ENCODE data around the gene MYO16.

MYO16 gene

DNA sequence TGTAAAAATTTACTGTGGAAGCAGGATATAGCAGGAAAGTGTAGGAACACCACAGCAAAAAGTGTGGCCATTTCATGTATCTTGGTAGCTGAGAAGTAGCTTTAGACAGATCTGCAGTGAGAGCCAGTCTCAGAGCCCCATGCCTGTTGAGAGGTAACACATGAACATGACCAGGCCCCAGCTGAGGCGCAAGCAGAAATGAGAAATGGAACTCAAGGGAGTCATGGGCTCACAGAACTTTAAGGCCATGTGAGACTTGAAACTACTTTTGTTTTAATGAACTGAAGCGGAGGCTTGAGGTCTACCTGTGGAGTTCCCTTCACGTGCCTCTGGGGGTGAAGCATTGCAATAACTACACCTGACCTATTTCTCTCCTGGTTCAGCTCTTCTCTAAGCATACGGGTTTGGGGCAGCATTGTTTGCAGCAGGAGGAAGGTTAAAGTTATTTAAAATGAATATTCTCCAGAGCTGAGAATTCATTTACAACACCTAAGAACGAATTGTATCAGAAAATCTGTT, 3.3 kb downstream of the MYO16 start:
- ATAC-seq (ENCODE audit: low read depth) = no peak
- H3K4me1 ChIP-seq (ENCODE audit: insufficient read depth, poor library complexity, severe bottlenecking) = no peaks in the 10 kb centered on the region
- DNase-seq (ENCODE audit: low spot score) = no peak
- no peaks in the 10 kb centered on the region for H3K36me3 ChIP-seq (ENCODE audit: low read depth)
- no peaks in the 10 kb centered on the region for H3K9me3 ChIP-seq (ENCODE audit: severe bottlenecking)
- peaks cover 27% of the 10 kb centered on the region for H3K27me3 ChIP-seq (ENCODE audit: insufficient read depth, poor library complexity, severe bottlenecking)
- H3K27ac ChIP-seq (ENCODE audit: poor library complexity, severe bottlenecking) = no peak overlapping the region
- no peak overlapping the region for H3K4me3 ChIP-seq (ENCODE audit: severe bottlenecking)
- TF ChIP-seq, protein P1, sequence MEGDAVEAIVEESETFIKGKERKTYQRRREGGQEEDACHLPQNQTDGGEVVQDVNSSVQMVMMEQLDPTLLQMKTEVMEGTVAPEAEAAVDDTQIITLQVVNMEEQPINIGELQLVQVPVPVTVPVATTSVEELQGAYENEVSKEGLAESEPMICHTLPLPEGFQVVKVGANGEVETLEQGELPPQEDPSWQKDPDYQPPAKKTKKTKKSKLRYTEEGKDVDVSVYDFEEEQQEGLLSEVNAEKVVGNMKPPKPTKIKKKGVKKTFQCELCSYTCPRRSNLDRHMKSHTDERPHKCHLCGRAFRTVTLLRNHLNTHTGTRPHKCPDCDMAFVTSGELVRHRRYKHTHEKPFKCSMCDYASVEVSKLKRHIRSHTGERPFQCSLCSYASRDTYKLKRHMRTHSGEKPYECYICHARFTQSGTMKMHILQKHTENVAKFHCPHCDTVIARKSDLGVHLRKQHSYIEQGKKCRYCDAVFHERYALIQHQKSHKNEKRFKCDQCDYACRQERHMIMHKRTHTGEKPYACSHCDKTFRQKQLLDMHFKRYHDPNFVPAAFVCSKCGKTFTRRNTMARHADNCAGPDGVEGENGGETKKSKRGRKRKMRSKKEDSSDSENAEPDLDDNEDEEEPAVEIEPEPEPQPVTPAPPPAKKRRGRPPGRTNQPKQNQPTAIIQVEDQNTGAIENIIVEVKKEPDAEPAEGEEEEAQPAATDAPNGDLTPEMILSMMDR (IDR thresholded peaks at IDR 0.05; ENCODE audit: poor library complexity, severe bottlenecking) = no peak

DNA sequence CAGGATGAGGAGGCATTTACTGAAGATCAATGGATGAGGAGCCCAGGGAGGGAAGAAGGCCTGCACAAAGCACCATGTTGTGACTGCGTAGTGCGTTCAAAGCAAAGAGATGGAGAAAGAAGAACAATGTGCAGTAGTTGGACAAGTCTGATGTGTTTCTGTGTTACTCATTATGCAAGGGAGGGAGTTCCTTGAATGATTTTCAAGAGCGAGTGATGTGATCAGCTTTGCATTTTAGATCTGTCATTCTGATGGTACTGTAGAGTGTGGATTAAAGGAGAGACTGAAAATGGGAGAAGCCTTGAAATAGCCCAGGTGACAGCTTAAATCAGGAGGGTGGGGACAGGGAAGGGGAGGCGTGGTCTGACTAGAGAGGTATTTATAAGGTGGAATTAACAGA, 9.5 kb downstream of the MYO16 start:
- Histone ChIP-seq H3K4me1 (ENCODE audit: insufficient read depth, poor library complexity, severe bottlenecking) (no peaks in the 10 kb centered on the region), H3K9me3 (ENCODE audit: severe bottlenecking) (no peaks in the 10 kb centered on the region), H3K27ac (ENCODE audit: poor library complexity, severe bottlenecking) (no peak overlapping the region), H3K36me3 (ENCODE audit: low read depth) (no peaks in the 10 kb centered on the region), H3K4me3 (ENCODE audit: severe bottlenecking) (no peak overlapping the region), H3K27me3 (ENCODE audit: insufficient read depth, poor library complexity, severe bottlenecking) (no peaks in the 10 kb centered on the region)
- no peak for DNase-seq (ENCODE audit: low spot score)
- TF ChIP-seq, protein P1 (IDR thresholded peaks at IDR 0.05; ENCODE audit: poor library complexity, severe bottlenecking) = no peak
- no peak for ATAC-seq (ENCODE audit: low read depth)

DNA sequence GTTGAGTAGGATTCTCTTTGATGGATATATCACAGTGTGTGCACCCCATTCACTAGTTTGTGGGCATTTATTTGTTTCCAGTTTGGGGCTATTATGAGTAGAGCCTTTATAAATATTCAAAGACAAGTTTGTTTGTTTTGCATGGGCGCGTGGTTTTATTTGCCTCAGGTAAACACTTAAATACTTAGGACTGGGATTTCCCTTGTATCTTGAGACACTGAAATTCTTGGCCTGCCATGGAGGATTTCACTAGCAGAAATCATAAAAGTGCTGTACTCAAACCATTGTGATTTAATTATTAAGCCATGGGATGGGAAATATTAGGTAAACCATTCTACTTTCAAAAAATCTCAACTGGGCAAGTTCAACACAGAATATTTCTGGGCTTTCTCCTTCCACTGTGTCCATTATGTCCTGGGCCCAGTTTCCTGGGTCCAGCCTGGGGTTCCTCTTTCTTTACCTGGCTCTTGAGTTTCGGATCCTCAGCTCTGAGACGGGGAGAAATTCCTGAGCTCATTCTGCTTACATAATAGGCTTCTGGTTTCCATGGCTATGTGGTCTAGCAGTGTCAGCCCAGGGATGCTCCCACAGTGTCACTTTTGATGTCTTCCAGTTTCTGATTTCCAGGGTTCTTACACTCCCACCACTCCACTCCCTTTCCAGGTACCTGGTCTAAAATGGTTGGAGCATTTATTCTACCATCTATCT, 14.4 kb downstream of the MYO16 start:
- no peak for ATAC-seq (ENCODE audit: low read depth)

DNA sequence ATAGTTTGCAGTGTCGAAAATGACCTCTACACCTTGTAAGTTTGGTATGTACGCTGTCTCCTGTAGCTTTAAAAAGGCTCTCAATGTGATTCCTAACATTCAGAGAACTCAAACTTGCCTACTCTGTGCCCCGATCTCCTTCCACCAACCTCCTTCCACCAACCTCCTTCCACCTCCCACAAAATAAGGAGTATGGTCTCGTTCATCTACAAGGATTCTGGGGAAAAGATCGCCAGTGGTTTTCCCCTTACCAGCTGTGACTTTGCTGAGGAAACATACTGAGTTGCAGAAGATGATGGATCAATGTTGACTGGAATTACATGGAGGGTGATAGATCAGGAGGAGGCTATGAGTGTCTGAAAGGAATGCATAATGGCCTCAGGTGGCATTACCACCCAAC, 16.0 kb downstream of the MYO16 start:
- no peak overlapping the region for H3K27ac ChIP-seq (ENCODE audit: poor library complexity, severe bottlenecking)
- no peak for DNase-seq (ENCODE audit: low spot score)
- H3K9me3 ChIP-seq (ENCODE audit: severe bottlenecking) = no peaks in the 10 kb centered on the region
- H3K36me3 ChIP-seq (ENCODE audit: low read depth) = no peaks in the 10 kb centered on the region
- TF ChIP-seq, protein P1 (IDR thresholded peaks at IDR 0.05; ENCODE audit: poor library complexity, severe bottlenecking) = no peak
- no peaks in the 10 kb centered on the region for H3K4me1 ChIP-seq (ENCODE audit: insufficient read depth, poor library complexity, severe bottlenecking)
- H3K4me3 ChIP-seq (ENCODE audit: severe bottlenecking) = no peak overlapping the region
- H3K27me3 ChIP-seq (ENCODE audit: insufficient read depth, poor library complexity, severe bottlenecking) = no peaks in the 10 kb centered on the region
- ATAC-seq (ENCODE audit: low read depth) = no peak

More for the DNA sequence above, 14.4 kb downstream of the MYO16 start:
- Histone ChIP-seq H3K4me3 (ENCODE audit: severe bottlenecking) (no peak overlapping the region), H3K27me3 (ENCODE audit: insufficient read depth, poor library complexity, severe bottlenecking) (no peaks in the 10 kb centered on the region), H3K36me3 (ENCODE audit: low read depth) (no peaks in the 10 kb centered on the region), H3K27ac (ENCODE audit: poor library complexity, severe bottlenecking) (no peak overlapping the region), H3K9me3 (ENCODE audit: severe bottlenecking) (no peaks in the 10 kb centered on the region), H3K4me1 (ENCODE audit: insufficient read depth, poor library complexity, severe bottlenecking) (no peaks in the 10 kb centered on the region)
- DNase-seq (ENCODE audit: low spot score) = no peak
- TF ChIP-seq, protein P1 (IDR thresholded peaks at IDR 0.05; ENCODE audit: poor library complexity, severe bottlenecking) = no peak

DNA sequence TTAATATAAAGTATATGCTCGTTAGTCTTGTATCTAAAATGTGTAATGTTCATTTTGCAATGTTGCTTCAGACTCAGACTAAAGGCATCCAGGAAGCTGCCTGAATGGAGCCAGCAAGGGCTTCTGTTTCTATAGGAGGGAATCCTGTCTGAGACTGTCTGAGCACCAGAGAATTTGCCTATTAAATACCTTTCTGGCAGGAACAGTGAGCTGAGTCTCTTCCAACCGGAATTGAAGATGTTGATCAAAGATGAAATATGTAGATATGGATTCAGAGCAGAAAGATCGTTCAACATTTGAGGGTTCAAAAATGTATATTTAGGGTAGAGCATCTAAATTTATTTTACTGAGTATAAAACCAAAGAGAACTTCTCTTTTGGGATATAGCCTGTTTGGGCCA, 20.9 kb downstream of the MYO16 start:
- no peaks in the 10 kb centered on the region for H3K27me3 ChIP-seq (ENCODE audit: insufficient read depth, poor library complexity, severe bottlenecking)
- DNase-seq (ENCODE audit: low spot score) (no peak), ATAC-seq (ENCODE audit: low read depth) (no peak)
- H3K27ac ChIP-seq (ENCODE audit: poor library complexity, severe bottlenecking) = no peak overlapping the region
- no peak overlapping the region for H3K4me3 ChIP-seq (ENCODE audit: severe bottlenecking)
- TF ChIP-seq, protein P1 (IDR thresholded peaks at IDR 0.05; ENCODE audit: poor library complexity, severe bottlenecking) = no peak
- H3K4me1 ChIP-seq (ENCODE audit: insufficient read depth, poor library complexity, severe bottlenecking) = no peaks in the 10 kb centered on the region
- no peaks in the 10 kb centered on the region for H3K9me3 ChIP-seq (ENCODE audit: severe bottlenecking)
- no peaks in the 10 kb centered on the region for H3K36me3 ChIP-seq (ENCODE audit: low read depth)
